ENCODE measurements around the gene GPX6. TPM values are rescaled to one million over a fixed set of nuclear protein-coding genes. Genes with fewer than 3 reads are reported as not detected.
"Not testable (repeated sequence)": the region's sequence is repeated elsewhere in the genome, so short reads cannot be mapped to it uniquely, and the experiment has no call there.

GPX6 gene
- total and polyA plus RNA-seq, 10 donors: not detected

- H3K4me3 ChIP-seq: no peak overlapping the region
- intact Hi-C loops (cut with DNase I; ENCODE audit: low total_unique reads): no loop called here
- 31 to 33% (median 32%) methylated on average over 25 of the region's 25 CpGs for WGBS, 5 donors
Observed at GRCh38 chr6:28553986-28554881, 38.6 kb upstream of the GPX6 start.

GRCh38 chr6:28553384-28553985 lies 37.9 kb upstream of the GPX6 start:
- H3K27ac ChIP-seq: no peak overlapping the region
- H3K4me3 ChIP-seq: no peak overlapping the region
- no peaks in the 10 kb centered on the region for H3K4me1 ChIP-seq
- no peaks in the 10 kb centered on the region for H3K36me3 ChIP-seq
- no peaks in the 10 kb centered on the region for H3K9me3 ChIP-seq
- peaks cover 0 to 76% (median 23%) of the 10 kb centered on the region in 7 donors for H3K27me3 ChIP-seq (replicated peaks in 1 of 7)
- WGBS, 5 donors: 37 to 53% (median 46%) methylated on average over 8 of the region's 8 CpGs
- no peak for DNase-seq
- TF ChIP-seq CTCF (IDR thresholded peaks at IDR 0.05 in 8 of 11, conservative IDR thresholded peaks at IDR 0.05 in 3 of 11) (no peak), POLR2A (IDR thresholded peaks at IDR 0.05) (no peak), POLR2AphosphoS5 (IDR thresholded peaks at IDR 0.05) (no peak)
- intact Hi-C loops (cut with DNase I; ENCODE audit: low total_unique reads): no loop called here

More at GRCh38 chr6:28553986-28554881, 38.6 kb upstream of the GPX6 start:
- Histone ChIP-seq H3K36me3 (no peaks in the 10 kb centered on the region), H3K9me3 (no peaks in the 10 kb centered on the region), H3K4me1 (no peaks in the 10 kb centered on the region), H3K27ac (no peak overlapping the region), H3K27me3 (replicated peaks in 1 of 7) (peaks cover 0 to 77% (median 23%) of the 10 kb centered on the region in 7 donors)
- no peak for TF ChIP-seq POLR2AphosphoS5 (IDR thresholded peaks at IDR 0.05)
- no peak for TF ChIP-seq POLR2A (IDR thresholded peaks at IDR 0.05)
- no peak for TF ChIP-seq CTCF (IDR thresholded peaks at IDR 0.05 in 8 of 11, conservative IDR thresholded peaks at IDR 0.05 in 3 of 11)
- no peak for DNase-seq

GRCh38 chr6:28551891-28552666 lies 36.5 kb upstream of the GPX6 start:
- intact Hi-C loops (cut with DNase I; ENCODE audit: low total_unique reads): no loop called here

GRCh38 chr6:28547003-28547402 lies 31.4 kb upstream of the GPX6 start:
- H3K27ac ChIP-seq; intact Hi-C loops (cut with DNase I; ENCODE audit: low total_unique reads); H3K36me3 ChIP-seq; H3K4me3 ChIP-seq; DNase-seq: not testable (repeated sequence)
- H3K4me1 ChIP-seq: peaks cover 0 to 18% (median 5%) of the 10 kb centered on the region in 6 donors
- H3K27me3 ChIP-seq (replicated peaks in 1 of 7): peaks cover 0 to 75% (median 14%) of the 10 kb centered on the region in 7 donors
- WGBS, 5 donors: 65 to 80% (median 74%) methylated on average over 3 of the region's 3 CpGs
- peaks cover 0 to 12% (median 0%) of the 10 kb centered on the region in 8 donors for H3K9me3 ChIP-seq

More at GRCh38 chr6:28551891-28552666, 36.5 kb upstream of the GPX6 start:
- no peak overlapping the region for H3K27ac ChIP-seq
- peaks cover 0 to 74% (median 23%) of the 10 kb centered on the region in 7 donors for H3K27me3 ChIP-seq (replicated peaks in 1 of 7)
- no peaks in the 10 kb centered on the region for H3K4me1 ChIP-seq
- DNase-seq: no peak
- TF ChIP-seq CTCF (IDR thresholded peaks at IDR 0.05 in 8 of 11, conservative IDR thresholded peaks at IDR 0.05 in 3 of 11): no peak
- TF ChIP-seq POLR2AphosphoS5 (IDR thresholded peaks at IDR 0.05): no peak
- no peak for TF ChIP-seq POLR2A (IDR thresholded peaks at IDR 0.05)
- H3K36me3 ChIP-seq: no peaks in the 10 kb centered on the region
- H3K9me3 ChIP-seq: peaks cover 0 to 6% (median 0%) of the 10 kb centered on the region in 8 donors
- WGBS, 5 donors: 59 to 75% (median 61%) methylated on average over 4 of the region's 4 CpGs
- H3K4me3 ChIP-seq: no peak overlapping the region

All from spleen (tissue), 11 donors.